Dendritic cell treated with granulocyte-macrophage colony-stimulating factor and Interleukin-4, amounts not matched to agents 40 ng/mL and 50 ng/mL, for 4 days (primary cell): Measurements from ENCODE around the gene KCNMA1.

ENCODE experiments used
- H3K27ac Mint-ChIP-seq: one replicate; pipeline ENCODE4 v1.8.0; 2022; ENCODE audit warnings: mild to moderate bottlenecking, mixed read lengths
- H3K27me3 Mint-ChIP-seq: one replicate; pipeline ENCODE4 v1.8.0; 2022; ENCODE audit warnings: mild to moderate bottlenecking, mixed read lengths
- H3K36me3 Mint-ChIP-seq: one replicate; pipeline ENCODE4 v1.8.0; 2022; ENCODE audit warnings: low read depth, mixed read lengths
- H3K4me1 Mint-ChIP-seq: one replicate; pipeline ENCODE4 v1.8.0; 2022; ENCODE audit warnings: low read depth, mixed read lengths
- H3K4me3 Mint-ChIP-seq: one replicate; pipeline ENCODE4 v1.8.0; 2022; ENCODE audit warnings: mild to moderate bottlenecking, moderate library complexity, mixed read lengths
- H3K9me3 Mint-ChIP-seq: one replicate; pipeline ENCODE4 v1.8.0; 2022; ENCODE audit warnings: mixed read lengths
- intact Hi-C: fragments of 100-400 bp; cut with micrococcal nuclease; formaldehyde crosslinking; loops from one replicate; pipeline ENCODE4 v1.15.0; 2022

KCNMA1 gene

DNA sequence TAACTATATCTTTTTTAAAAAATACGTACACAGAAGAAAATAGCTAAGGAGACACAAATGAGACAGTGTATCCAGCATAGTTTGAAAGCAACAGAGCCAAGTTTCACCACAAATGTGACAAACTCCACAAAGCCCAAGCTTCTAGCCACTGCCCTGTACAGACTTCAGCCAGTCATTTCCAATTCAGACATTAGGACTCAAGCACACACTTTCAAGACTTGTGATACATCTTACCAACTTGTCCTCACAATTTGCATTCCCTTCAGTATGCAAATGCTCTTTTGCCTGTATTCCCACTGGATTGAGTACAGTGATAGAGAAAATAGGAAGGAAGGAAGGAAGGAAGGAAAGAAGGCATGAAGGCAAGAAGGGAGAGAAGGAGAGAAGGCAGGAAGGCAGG, 510.4 kb downstream of the KCNMA1 start:
- Mint-ChIP-seq H3K36me3 (no peaks in the 10 kb centered on the region), H3K27ac (no peak overlapping the region), H3K27me3 (peaks cover 13% of the 10 kb centered on the region), H3K4me1 (no peaks in the 10 kb centered on the region), H3K4me3 (no peak overlapping the region), H3K9me3 (no peaks in the 10 kb centered on the region)
- intact Hi-C loops: no loop called here

DNA sequence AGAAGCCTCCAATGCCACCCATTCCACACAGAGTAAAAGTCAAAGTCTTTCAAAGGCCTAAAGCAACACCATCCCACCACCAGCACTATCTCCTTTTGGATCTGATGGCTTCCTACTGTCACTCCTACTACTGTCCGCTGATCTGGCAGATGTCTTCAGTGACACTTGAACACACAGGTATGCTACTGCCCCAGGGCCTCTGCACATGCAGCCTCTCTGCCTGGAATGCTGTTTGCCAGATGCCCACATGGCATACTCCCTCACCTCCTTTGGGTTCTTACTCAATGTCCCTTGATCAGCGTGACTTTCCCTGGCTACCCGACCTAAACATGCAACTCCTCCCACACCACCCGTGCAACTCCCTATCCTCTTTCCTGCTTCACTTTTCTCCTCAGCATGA, 512.4 kb downstream of the KCNMA1 start:
- intact Hi-C loops: no loop called here
- no peaks in the 10 kb centered on the region for H3K4me1 Mint-ChIP-seq
- no peaks in the 10 kb centered on the region for H3K36me3 Mint-ChIP-seq
- no peak overlapping the region for H3K4me3 Mint-ChIP-seq
- H3K27ac Mint-ChIP-seq: no peak overlapping the region
- no peaks in the 10 kb centered on the region for H3K9me3 Mint-ChIP-seq
- H3K27me3 Mint-ChIP-seq: peaks cover 18% of the 10 kb centered on the region

DNA sequence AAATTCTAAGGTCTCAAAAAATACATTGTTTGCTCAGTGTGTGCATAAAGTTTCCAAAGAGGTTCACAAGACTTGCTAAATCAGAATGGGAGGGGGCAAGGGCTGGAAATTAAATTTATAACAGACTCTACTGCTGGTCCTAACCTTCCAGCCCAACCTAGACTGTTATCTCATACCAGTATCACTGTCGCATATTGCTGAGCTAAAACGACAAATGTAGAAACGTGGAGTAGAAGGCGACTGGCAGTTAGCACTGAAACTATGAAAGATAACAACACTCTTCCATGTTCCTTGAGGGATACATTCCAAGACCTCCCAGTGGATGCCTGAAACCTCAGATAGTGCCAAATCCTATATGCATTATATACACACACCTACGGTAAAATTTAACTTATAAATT, 514.3 kb downstream of the KCNMA1 start:
- Mint-ChIP-seq H3K36me3 (no peaks in the 10 kb centered on the region), H3K9me3 (no peaks in the 10 kb centered on the region), H3K4me1 (no peaks in the 10 kb centered on the region), H3K27me3 (peaks cover 18% of the 10 kb centered on the region), H3K4me3 (no peak overlapping the region), H3K27ac (no peak overlapping the region)
- intact Hi-C loops: no loop called here

DNA sequence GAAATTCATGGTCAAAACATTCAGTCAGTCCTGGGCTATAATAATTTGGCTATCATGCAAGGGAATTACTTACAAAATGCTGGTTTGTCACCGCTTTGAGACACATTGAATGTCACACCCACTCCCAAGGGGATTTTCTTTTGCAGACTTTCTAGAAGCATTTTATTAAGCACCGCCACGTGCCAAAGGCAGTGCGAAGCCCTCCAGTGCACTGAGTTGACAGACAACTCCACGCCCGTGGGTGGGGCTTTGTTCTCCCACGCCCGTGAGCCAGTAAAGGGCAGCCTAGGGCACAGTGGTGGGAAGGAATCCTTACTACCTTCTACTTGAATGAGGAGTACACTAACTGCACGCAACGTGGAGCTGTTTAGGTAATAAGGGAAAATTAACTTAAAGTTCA, 515.8 kb downstream of the KCNMA1 start:
- Mint-ChIP-seq H3K36me3 (no peaks in the 10 kb centered on the region), H3K4me3 (no peak overlapping the region), H3K27me3 (peaks cover 15% of the 10 kb centered on the region), H3K4me1 (no peaks in the 10 kb centered on the region), H3K9me3 (no peaks in the 10 kb centered on the region), H3K27ac (no peak overlapping the region)
- intact Hi-C loops: no loop called here

DNA sequence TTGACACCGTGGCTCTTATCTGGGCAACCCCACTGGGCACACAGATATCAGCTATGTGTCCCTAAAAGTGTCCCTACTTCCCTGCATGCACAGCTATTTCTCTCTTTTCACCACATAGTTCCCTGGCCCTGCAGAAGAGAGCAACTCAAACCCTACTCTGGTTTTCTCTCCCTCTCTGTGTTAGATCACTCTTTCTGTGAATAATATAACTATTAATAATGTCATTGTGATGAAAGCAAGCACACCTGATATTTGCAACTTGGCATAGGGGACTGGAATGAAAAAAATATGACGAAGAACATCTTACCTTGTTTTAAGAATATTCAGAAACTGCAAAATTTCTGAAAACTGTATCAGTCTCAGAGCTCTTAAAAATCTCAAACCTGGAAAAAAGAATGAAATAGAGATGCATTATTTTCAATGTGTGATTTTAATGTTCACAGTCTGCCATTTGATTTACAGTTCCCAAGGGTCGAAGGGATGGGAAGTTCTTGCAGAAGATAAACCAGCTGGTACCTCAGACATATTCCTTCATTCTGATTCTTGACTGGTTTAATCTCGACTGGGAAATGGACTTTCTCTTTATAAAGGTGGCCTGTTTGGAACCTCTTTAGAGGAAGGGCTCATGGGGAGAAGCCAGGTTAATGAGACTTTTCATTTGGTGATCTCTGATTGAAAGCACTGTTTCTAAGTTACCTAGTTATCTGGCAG, 516.8 kb downstream of the KCNMA1 start:
- Mint-ChIP-seq H3K9me3 (no peaks in the 10 kb centered on the region), H3K36me3 (no peaks in the 10 kb centered on the region), H3K4me3 (no peak overlapping the region), H3K27ac (no peak overlapping the region), H3K27me3 (peaks cover 15% of the 10 kb centered on the region), H3K4me1 (no peaks in the 10 kb centered on the region)
- intact Hi-C loops: no loop called here

DNA sequence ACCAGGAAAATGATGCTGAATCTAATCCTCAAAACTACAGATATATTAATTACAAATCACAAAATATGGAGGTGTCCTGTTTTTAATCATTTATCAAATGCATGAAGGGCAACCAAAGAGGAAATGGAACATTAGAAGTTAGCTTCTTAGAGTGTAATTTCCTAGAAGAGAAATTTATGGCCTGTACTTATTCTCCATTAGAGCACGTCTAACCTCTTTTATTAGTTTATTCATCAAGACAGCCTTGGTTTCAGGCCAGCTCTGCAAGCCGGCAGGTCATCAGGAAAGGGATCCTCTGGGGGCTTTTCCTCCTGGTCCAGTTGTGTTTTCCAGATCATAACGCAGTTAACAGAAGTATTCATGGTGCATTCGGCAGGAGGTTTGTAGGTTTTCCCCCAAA, 517.6 kb downstream of the KCNMA1 start:
- H3K27me3 Mint-ChIP-seq: peaks cover 11% of the 10 kb centered on the region
- H3K9me3 Mint-ChIP-seq: no peaks in the 10 kb centered on the region
- H3K27ac Mint-ChIP-seq: no peak overlapping the region
- H3K4me1 Mint-ChIP-seq: no peaks in the 10 kb centered on the region
- intact Hi-C loops: no loop called here
- H3K4me3 Mint-ChIP-seq: no peak overlapping the region
- H3K36me3 Mint-ChIP-seq: no peaks in the 10 kb centered on the region

DNA sequence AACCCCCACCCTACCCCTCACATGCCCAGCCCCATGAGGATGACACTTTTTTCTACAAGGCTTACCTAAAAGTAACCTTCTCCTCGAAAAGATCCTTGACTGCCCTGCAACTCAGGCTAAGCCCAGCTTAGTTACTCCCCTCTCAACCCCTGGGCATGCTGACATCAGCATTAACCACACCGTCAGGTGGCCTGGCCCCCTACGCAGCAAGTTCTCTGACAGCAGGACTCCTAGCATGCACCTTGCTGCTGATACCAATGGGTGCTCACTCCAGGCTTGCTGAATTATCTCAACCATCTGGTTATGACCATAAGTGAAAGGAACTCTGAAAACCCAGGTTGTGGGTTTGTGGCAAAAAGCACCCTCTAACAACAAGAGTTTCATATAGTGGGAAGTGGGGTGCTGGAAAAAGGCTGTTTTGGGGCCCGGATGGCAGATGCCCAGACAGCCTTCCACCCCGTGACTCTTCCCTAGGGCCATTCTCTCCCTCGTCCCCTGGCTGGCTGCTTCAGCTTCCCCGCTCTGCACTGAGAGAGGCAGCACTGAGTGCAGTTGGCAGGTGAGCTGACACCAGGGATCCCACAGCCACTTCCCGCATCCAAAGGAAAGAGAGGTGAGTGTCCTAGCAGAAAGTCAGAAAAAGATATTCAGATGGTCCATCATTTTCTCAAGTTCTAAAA, 518.9 kb downstream of the KCNMA1 start:
- H3K9me3 Mint-ChIP-seq: no peaks in the 10 kb centered on the region
- H3K4me3 Mint-ChIP-seq: no peak overlapping the region
- no peak overlapping the region for H3K27ac Mint-ChIP-seq

DNA sequence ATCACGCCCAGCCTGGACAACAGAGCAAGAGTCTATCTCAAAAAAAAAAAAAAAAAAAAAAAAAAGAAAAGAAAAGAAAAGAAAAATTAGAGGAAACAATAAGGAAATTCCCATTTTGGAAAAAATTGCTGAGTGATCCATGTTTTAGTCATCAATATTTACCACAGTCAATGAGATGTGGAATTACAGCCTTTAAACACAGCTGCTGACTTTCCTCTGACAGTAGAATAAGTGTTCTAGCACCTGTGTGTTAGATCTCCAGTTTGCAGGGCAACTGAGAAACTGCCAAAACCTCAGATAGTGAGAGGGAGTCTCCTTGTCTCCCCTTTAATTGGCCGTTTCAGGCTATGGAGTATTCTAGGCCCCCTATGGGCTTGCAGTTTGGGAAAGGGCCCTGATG, 520.1 kb downstream of the KCNMA1 start:
- no peaks in the 10 kb centered on the region for H3K9me3 Mint-ChIP-seq
- peaks cover 8% of the 10 kb centered on the region for H3K27me3 Mint-ChIP-seq
- no peaks in the 10 kb centered on the region for H3K36me3 Mint-ChIP-seq
- no peaks in the 10 kb centered on the region for H3K4me1 Mint-ChIP-seq
- no peak overlapping the region for H3K27ac Mint-ChIP-seq
- intact Hi-C loops: no loop called here
- no peak overlapping the region for H3K4me3 Mint-ChIP-seq

More for the DNA sequence above, 518.9 kb downstream of the KCNMA1 start:
- intact Hi-C loops: no loop called here
- H3K36me3 Mint-ChIP-seq: no peaks in the 10 kb centered on the region
- peaks cover 11% of the 10 kb centered on the region for H3K27me3 Mint-ChIP-seq
- H3K4me1 Mint-ChIP-seq: no peaks in the 10 kb centered on the region

DNA sequence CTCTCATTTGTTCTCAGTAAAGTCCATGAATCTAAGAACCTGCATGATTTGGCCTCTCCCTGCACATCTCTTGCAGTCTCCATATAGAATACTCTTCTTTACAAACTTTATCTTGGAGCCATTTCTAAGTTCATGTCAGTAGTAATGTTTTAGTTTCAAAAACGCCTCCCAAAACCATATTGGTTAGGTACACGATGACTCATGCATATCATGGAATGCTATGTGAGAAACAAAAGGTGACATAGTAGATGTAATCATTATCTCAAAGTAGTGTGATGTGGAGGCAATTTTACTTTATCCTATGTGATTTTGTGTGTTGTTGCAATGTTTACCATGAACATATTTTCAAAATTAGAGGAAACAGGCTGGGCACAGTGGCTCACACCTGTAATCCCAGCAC, 520.7 kb downstream of the KCNMA1 start:
- Mint-ChIP-seq H3K27me3 (peaks cover 4% of the 10 kb centered on the region), H3K36me3 (no peaks in the 10 kb centered on the region), H3K4me3 (no peak overlapping the region), H3K27ac (no peak overlapping the region), H3K9me3 (no peaks in the 10 kb centered on the region), H3K4me1 (no peaks in the 10 kb centered on the region)
- intact Hi-C loops: no loop called here

DNA sequence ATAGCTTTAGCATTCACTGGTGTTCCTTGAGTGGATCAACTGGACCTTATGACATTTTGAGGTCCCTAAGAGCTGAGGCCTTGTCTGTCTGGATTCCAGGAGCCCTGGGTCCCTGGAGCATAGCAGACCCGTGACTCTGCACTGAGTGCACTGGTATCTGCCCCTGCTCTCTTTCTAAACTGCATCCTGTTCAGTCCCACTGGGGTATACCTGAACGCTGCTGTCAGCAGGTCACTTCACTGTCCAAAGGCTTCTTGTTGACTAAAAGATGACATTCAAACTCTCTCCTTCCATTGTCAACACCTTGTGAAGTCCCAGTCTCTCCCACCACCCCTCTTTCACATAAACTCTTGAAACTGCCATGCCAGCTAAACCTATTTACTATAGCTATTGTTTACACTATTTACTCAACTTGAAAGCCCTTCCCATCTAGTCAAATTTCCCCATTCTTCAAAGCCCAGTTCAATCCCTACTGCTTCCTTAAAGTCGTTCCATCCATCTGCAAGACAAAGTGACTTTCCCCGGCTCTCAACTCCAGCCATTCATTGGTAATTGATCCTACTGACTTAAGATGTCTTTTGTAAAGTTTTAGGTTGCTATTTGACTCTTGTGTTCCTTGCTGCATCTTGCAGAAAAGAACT, 523.3 kb downstream of the KCNMA1 start:
- Mint-ChIP-seq H3K36me3 (no peaks in the 10 kb centered on the region), H3K4me1 (no peaks in the 10 kb centered on the region), H3K27me3 (peaks cover 3% of the 10 kb centered on the region), H3K4me3 (no peak overlapping the region), H3K27ac (no peak overlapping the region), H3K9me3 (no peaks in the 10 kb centered on the region)
- intact Hi-C loops: no loop called here

DNA sequence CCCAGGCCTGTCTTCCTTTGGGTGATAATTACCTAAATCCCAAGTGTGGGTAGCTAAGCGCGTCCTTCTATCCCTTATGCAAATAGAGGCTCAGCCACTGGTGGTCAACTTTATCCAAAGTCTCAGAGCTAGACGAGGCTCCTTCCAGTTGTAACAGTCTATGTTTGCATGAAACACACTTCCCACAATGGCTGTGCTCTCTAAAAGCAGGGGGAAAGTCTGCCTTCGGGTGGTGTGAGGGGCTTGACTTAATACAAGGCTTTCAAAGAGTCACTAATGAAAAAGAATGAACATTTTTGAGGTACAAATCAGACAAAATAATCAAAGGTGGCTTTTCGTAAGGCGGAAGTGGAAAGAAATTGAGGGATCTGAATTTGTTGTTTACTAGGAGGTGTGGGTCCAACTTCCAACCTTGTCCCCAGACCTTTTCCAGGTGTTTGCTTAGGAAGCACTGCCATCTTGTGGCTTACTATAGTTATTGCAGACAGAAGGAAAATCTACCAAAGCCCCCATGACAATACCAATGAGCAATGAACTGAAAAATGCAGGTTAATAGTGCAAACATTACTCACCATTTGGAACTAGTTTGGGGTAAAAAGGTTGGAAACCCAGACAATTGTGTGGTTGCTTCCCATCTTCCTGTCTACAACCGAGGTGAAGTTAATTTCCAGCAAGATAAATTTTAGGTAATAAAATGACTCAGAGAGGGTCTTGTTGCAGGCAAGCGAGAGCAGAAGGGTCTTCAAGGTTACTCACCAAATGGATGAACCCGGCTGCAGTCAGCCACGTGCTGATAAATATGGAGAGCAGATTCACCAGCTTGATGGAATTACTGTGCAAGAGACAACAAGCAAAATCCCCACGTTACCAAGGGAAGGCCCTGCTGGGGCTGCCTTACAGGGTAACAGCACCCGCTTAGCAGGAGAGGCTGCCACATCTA, 525.7 kb downstream of the KCNMA1 start:
- Mint-ChIP-seq H3K9me3 (no peaks in the 10 kb centered on the region), H3K4me3 (no peak overlapping the region), H3K27ac (no peak overlapping the region), H3K36me3 (no peaks in the 10 kb centered on the region), H3K27me3 (peaks cover 9% of the 10 kb centered on the region), H3K4me1 (no peaks in the 10 kb centered on the region)
- intact Hi-C loops: loop anchor here (1.0 kb wide), 1 partner anchor 75 kb away; no protein-coding TSS in a partner anchor

DNA sequence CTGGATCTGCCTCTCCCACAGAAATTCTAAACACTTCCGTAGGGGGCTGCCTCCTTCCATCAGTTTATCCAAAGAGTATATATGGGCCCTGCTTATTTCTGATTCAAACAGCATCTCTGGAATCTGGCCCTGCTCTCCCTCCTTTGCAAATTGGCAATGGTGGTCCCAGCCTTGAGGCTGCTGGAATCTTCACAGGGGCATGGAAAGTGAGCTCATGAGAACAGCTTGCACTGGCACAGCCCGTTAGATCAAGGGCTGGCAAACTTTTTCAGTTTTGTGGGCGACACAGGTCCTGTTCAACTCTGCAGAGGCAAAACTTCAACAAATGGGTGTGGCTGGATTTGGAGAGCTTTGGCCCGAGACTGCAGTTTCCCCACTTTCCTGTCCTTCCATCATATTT, 526.9 kb downstream of the KCNMA1 start:
- H3K36me3 Mint-ChIP-seq: no peaks in the 10 kb centered on the region
- intact Hi-C loops: no loop called here
- no peak overlapping the region for H3K27ac Mint-ChIP-seq
- H3K4me1 Mint-ChIP-seq: no peaks in the 10 kb centered on the region
- H3K9me3 Mint-ChIP-seq: no peaks in the 10 kb centered on the region
- peaks cover 9% of the 10 kb centered on the region for H3K27me3 Mint-ChIP-seq
- no peak overlapping the region for H3K4me3 Mint-ChIP-seq

DNA sequence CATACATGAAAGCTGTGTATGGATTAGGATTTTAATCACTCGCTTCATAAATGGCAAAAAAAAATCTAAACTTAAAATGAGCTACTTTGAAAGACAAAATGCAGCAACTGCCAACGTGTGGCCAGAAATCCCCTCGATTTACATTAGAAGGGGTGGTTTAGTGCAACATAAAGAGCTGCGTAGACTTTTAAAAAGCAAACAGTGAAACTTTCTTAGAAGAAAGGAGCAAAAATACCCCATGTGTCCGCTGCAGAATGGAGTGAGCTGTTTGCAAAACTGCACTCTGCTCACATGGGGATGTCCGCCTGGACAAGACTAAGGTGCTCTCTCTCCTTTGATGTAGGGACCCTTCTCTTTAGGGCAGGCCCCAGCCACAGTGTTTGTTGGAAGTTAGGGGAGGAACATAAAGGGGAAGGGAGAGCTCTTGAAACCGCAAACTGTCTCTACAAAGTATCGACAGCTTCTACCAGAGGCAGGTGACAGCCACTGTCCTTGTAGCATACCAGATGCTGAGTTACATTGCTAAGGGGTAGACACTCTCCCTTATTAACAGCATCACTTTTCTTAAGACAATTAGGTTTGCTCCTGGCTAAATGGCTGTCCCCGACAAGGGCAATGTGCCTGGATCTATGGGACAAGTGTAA, 528.1 kb downstream of the KCNMA1 start:
- Mint-ChIP-seq H3K27me3 (peaks cover 9% of the 10 kb centered on the region), H3K27ac (no peak overlapping the region), H3K36me3 (no peaks in the 10 kb centered on the region), H3K4me3 (no peak overlapping the region), H3K4me1 (no peaks in the 10 kb centered on the region), H3K9me3 (no peaks in the 10 kb centered on the region)
- intact Hi-C loops: no loop called here
